Spleen (tissue), 7 donors: ENCODE results near the gene SLC47A2.

Experiments
- CTCF ChIP-seq, 11 experiments: fragments of 200-600 bp in 7 of 11; fragments of 450-650 bp in 4 of 11; sonication (generic) in 4 of 11; IDR thresholded peaks in 8 of 11; conservative IDR thresholded peaks in 3 of 11; 1 replicate in 7 of 11; 2 replicates in 4 of 11; pipeline versions ENCODE4 v1.4.0 to v1.8.0; 2016 to 2021; ENCODE audit warnings: antibody characterized with exemption in 11 of 11, inconsistent platforms in 4 of 11, mild to moderate bottlenecking in 1 of 11
- POLR2A ChIP-seq, 3 donors: fragments of 450-650 bp; IDR thresholded peaks; one replicate each; pipeline ENCODE4 v1.5.1; 2017; ENCODE audit warnings: antibody characterized with exemption in 3 of 3, mild to moderate bottlenecking in 1 of 3
- donor health status: DM: no; HTN: no; CAD: no; lungs with moderate emphysema.
- donor health status: DM: no; HTN: no; CAD: no.
- donor health status: DM: no; HTN: no; CAD: no.

- TF ChIP-seq POLR2A (IDR thresholded peaks at IDR 0.05), result no peak
- no peak for TF ChIP-seq CTCF (IDR thresholded peaks at IDR 0.05 in 8 of 11, conservative IDR thresholded peaks at IDR 0.05 in 3 of 11)
Observed at GRCh38 chr17:19656336-19656735, 60.0 kb downstream of the SLC47A2 start.
